ENCODE measurements around the gene CENPE. TPM values are rescaled to one million over a fixed set of nuclear protein-coding genes. Genes with fewer than 3 reads are reported as not detected.

Gene CENPE
- total RNA-seq, 1 donor, result 13.0 TPM

- no peak for TF ChIP-seq CTCF (IDR thresholded peaks at IDR 0.05; ENCODE audit: extremely low read depth, low read depth, low read length)
- DNase-seq (ENCODE audit: insufficient read length, low spot score, missing footprints), result peak; percentile 26
Measured at GRCh38 chr4:103073792-103074438, 124.2 kb downstream of the CENPE start.

DNA sequence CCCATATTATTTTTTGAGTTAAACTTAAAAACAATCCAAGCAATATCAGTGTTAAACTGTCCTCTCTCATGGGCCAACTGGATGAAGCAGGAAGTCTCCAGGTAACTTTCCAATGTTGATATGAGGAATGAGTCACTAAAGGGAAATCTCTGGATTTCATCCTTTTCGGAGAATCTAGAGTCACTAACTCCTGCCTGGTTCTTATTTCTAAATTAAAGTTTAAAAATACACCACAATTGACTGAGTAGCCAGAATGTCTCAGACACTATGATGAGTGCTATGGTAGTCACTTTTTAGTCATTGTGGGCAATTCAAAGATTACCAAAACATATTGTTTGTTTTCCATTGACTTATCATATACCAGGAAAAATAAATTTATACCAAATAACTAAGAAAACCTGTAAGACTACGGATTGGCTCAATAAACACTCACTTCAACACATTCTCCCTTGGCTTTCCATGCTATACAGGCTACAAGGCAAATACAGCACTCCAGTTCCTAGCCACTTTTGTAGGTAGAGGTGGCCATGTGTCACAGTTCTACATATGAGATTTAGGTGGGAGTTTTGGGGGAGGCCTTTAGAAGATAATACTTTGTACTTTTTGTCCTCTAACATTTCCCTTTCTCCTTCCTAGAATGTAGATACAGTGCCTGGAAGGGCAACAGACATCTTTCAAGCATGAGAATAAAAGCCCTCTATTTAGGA, 130.1 kb downstream of the CENPE start:
- no peak for TF ChIP-seq CTCF (IDR thresholded peaks at IDR 0.05; ENCODE audit: extremely low read depth, low read depth, low read length)
- Histone ChIP-seq H3K9me3 (ENCODE audit: low read depth, low read length) (no peaks in the 10 kb centered on the region), H3K4me1 (ENCODE audit: insufficient read depth, low read length) (peaks cover 3% of the 10 kb centered on the region), H3K79me2 (ENCODE audit: insufficient read depth, low read length) (peaks cover 9% of the 10 kb centered on the region), H3K4me2 (ENCODE audit: insufficient read depth, low read length) (no peak overlapping the region), H3K4me3 (ENCODE audit: insufficient read depth, low read length) (no peak overlapping the region), H3K36me3 (ENCODE audit: insufficient read depth, low read length) (peaks cover 7% of the 10 kb centered on the region), H3K27me3 (ENCODE audit: insufficient read depth, low read length) (no peaks in the 10 kb centered on the region), H4K20me1 (ENCODE audit: insufficient read depth, low read length) (no peaks in the 10 kb centered on the region), H2AFZ (ENCODE audit: low read length) (no peak overlapping the region), H3K27ac (ENCODE audit: low read depth, low read length) (peak overlapping the region; percentile 13)
- peak; percentile 47 for DNase-seq (ENCODE audit: insufficient read length, low spot score, missing footprints)

More at GRCh38 chr4:103073792-103074438, 124.2 kb downstream of the CENPE start:
- H4K20me1 ChIP-seq (ENCODE audit: insufficient read depth, low read length), result no peaks in the 10 kb centered on the region
- H3K9me3 ChIP-seq (ENCODE audit: low read depth, low read length), result no peaks in the 10 kb centered on the region
- H3K4me2 ChIP-seq (ENCODE audit: insufficient read depth, low read length), result no peak overlapping the region
- H3K79me2 ChIP-seq (ENCODE audit: insufficient read depth, low read length), result peaks cover 37% of the 10 kb centered on the region
- no peak overlapping the region for H2AFZ ChIP-seq (ENCODE audit: low read length)
- no peak overlapping the region for H3K4me3 ChIP-seq (ENCODE audit: insufficient read depth, low read length)
- H3K4me1 ChIP-seq (ENCODE audit: insufficient read depth, low read length), result peaks cover 10% of the 10 kb centered on the region
- no peak overlapping the region for H3K27ac ChIP-seq (ENCODE audit: low read depth, low read length)
- no peaks in the 10 kb centered on the region for H3K36me3 ChIP-seq (ENCODE audit: insufficient read depth, low read length)
- no peaks in the 10 kb centered on the region for H3K27me3 ChIP-seq (ENCODE audit: insufficient read depth, low read length)

DNA sequence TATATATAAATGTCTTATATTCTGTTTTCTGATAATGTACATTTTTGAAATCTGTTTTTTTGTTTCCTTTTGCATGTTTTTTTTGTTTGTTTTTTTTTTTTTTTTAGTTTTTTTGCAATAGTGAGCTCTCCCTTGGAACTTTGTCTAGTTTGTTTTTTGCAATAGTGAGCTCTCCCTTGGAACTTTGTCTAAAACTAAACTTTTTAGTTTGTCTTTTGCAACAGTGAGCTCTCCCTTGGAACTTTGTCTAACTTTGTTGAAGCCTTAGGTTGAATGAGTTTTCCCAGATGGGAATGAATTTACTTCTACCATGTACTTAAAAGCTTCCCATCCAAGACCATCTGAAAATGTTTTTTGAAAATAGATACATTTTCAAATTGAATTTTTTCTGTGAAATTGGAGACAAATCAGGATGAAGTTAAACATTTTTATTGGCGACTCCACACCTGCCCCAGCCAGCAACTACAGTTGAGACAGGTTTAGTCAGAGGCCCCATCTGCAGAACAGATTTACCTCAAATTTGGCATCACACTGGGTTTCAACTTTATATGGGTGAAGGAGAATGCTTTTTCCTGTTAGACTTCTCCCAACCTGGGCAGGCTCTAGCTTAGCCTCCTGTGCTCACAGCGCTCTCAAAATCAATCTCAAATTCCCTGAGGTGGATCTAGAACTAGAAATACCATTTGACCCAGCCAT, 137.5 kb downstream of the CENPE start:
- Histone ChIP-seq H3K4me1 (ENCODE audit: insufficient read depth, low read length) (no peaks in the 10 kb centered on the region), H3K4me2 (ENCODE audit: insufficient read depth, low read length) (no peak overlapping the region), H3K27ac (ENCODE audit: low read depth, low read length) (no peak overlapping the region), H2AFZ (ENCODE audit: low read length) (no peak overlapping the region), H3K4me3 (ENCODE audit: insufficient read depth, low read length) (no peak overlapping the region), H4K20me1 (ENCODE audit: insufficient read depth, low read length) (no peaks in the 10 kb centered on the region), H3K36me3 (ENCODE audit: insufficient read depth, low read length) (no peaks in the 10 kb centered on the region), H3K27me3 (ENCODE audit: insufficient read depth, low read length) (no peaks in the 10 kb centered on the region), H3K79me2 (ENCODE audit: insufficient read depth, low read length) (no peaks in the 10 kb centered on the region), H3K9me3 (ENCODE audit: low read depth, low read length) (no peaks in the 10 kb centered on the region)
- DNase-seq (ENCODE audit: insufficient read length, low spot score, missing footprints), result no peak
- no peak for TF ChIP-seq CTCF (IDR thresholded peaks at IDR 0.05; ENCODE audit: extremely low read depth, low read depth, low read length)

Other genes with a start within 250 kb of the CENPE start
- 0.29 and 0.72 TPM in 2 replicates for gene SLC9B1, start 178.6 kb downstream of the CENPE start, total RNA-seq
- gene SLC9B2, start 121.6 kb downstream of the CENPE start, total RNA-seq, result 23.5 and 23.6 TPM in 2 replicates
- 36.6 and 43.0 TPM in 2 replicates for gene BDH2, start 98.5 kb downstream of the CENPE start, total RNA-seq